Measurements from ENCODE around the gene HDDC3.

Gene HDDC3

GRCh38 chr15:90962021-90962420 is 29.7 kb upstream of the HDDC3 start:
- Histone ChIP-seq H3K27ac (ENCODE audit: low read depth, low read length) (no peak overlapping the region), H3K36me3 (ENCODE audit: control insufficient read depth in 5 of 5, insufficient read depth in 5 of 5, low read length in 5 of 5) (peaks cover 0 to 57% (median 32%) of the 10 kb centered on the region in 5 donors), H3K9ac (ENCODE audit: low read length in 5 of 5) (no peak overlapping the region), H3K4me1 (ENCODE audit: control insufficient read depth in 5 of 5, insufficient read depth in 5 of 5, low read length in 5 of 5) (peaks cover 0 to 30% (median 23%) of the 10 kb centered on the region in 5 donors), H3K4me3 (ENCODE audit: low read depth in 1 of 5, low read length in 5 of 5) (no peak overlapping the region), H3K9me3 (ENCODE audit: control insufficient read depth in 5 of 5, low read length in 5 of 5) (no peaks in the 10 kb centered on the region), H3K27me3 (ENCODE audit: control insufficient read depth in 5 of 5, insufficient read depth in 4 of 5, low read length in 5 of 5) (no peaks in the 10 kb centered on the region)

GRCh38 chr15:90960298-90961091 is 28.1 kb upstream of the HDDC3 start:
- Histone ChIP-seq H3K27me3 (ENCODE audit: control insufficient read depth in 5 of 5, insufficient read depth in 4 of 5, low read length in 5 of 5) (no peaks in the 10 kb centered on the region), H3K36me3 (ENCODE audit: control insufficient read depth in 5 of 5, insufficient read depth in 5 of 5, low read length in 5 of 5) (peaks cover 0 to 46% (median 25%) of the 10 kb centered on the region in 5 donors), H3K4me3 (ENCODE audit: low read depth in 1 of 5, low read length in 5 of 5) (no peak overlapping the region), H3K4me1 (ENCODE audit: control insufficient read depth in 5 of 5, insufficient read depth in 5 of 5, low read length in 5 of 5) (peaks cover 0 to 39% (median 35%) of the 10 kb centered on the region in 5 donors), H3K27ac (ENCODE audit: low read depth, low read length) (no peak overlapping the region), H3K9ac (ENCODE audit: low read length in 5 of 5) (no peak overlapping the region), H3K9me3 (ENCODE audit: control insufficient read depth in 5 of 5, low read length in 5 of 5) (no peaks in the 10 kb centered on the region)

GRCh38 chr15:90959894-90960293 is 27.5 kb upstream of the HDDC3 start:
- peaks cover 0 to 45% (median 39%) of the 10 kb centered on the region in 5 donors for H3K4me1 ChIP-seq (ENCODE audit: control insufficient read depth in 5 of 5, insufficient read depth in 5 of 5, low read length in 5 of 5)
- H3K4me3 ChIP-seq (ENCODE audit: low read depth in 1 of 5, low read length in 5 of 5), result no peak overlapping the region
- peaks cover 0 to 42% (median 25%) of the 10 kb centered on the region in 5 donors for H3K36me3 ChIP-seq (ENCODE audit: control insufficient read depth in 5 of 5, insufficient read depth in 5 of 5, low read length in 5 of 5)
- H3K9ac ChIP-seq (ENCODE audit: low read length in 5 of 5), result no peak overlapping the region
- no peaks in the 10 kb centered on the region for H3K27me3 ChIP-seq (ENCODE audit: control insufficient read depth in 5 of 5, insufficient read depth in 4 of 5, low read length in 5 of 5)
- H3K9me3 ChIP-seq (ENCODE audit: control insufficient read depth in 5 of 5, low read length in 5 of 5), result no peaks in the 10 kb centered on the region
- no peak overlapping the region for H3K27ac ChIP-seq (ENCODE audit: low read depth, low read length)

- Histone ChIP-seq H3K9me3 (ENCODE audit: control insufficient read depth in 5 of 5, low read length in 5 of 5) (no peaks in the 10 kb centered on the region), H3K36me3 (ENCODE audit: control insufficient read depth in 5 of 5, insufficient read depth in 5 of 5, low read length in 5 of 5) (peaks cover 0 to 41% (median 25%) of the 10 kb centered on the region in 5 donors), H3K27ac (ENCODE audit: low read depth, low read length) (no peak overlapping the region), H3K4me3 (ENCODE audit: low read depth in 1 of 5, low read length in 5 of 5) (no peak overlapping the region), H3K27me3 (ENCODE audit: control insufficient read depth in 5 of 5, insufficient read depth in 4 of 5, low read length in 5 of 5) (no peaks in the 10 kb centered on the region), H3K4me1 (ENCODE audit: control insufficient read depth in 5 of 5, insufficient read depth in 5 of 5, low read length in 5 of 5) (peaks cover 0 to 47% (median 42%) of the 10 kb centered on the region in 5 donors), H3K9ac (ENCODE audit: low read length in 5 of 5) (no peak overlapping the region)
Measured at GRCh38 chr15:90959028-90959595, 26.8 kb upstream of the HDDC3 start.

GRCh38 chr15:90957791-90958190 is 25.4 kb upstream of the HDDC3 start:
- Histone ChIP-seq H3K36me3 (ENCODE audit: control insufficient read depth in 5 of 5, insufficient read depth in 5 of 5, low read length in 5 of 5) (peaks cover 0 to 40% (median 33%) of the 10 kb centered on the region in 5 donors), H3K27ac (ENCODE audit: low read depth, low read length) (no peak overlapping the region), H3K4me3 (ENCODE audit: low read depth in 1 of 5, low read length in 5 of 5) (peak overlapping the region in 3 of 5 donors; percentile 69 to 79 (median 74)), H3K9ac (ENCODE audit: low read length in 5 of 5) (peak overlapping the region in 4 of 5 donors; percentile 67 to 84 (median 71)), H3K4me1 (ENCODE audit: control insufficient read depth in 5 of 5, insufficient read depth in 5 of 5, low read length in 5 of 5) (peaks cover 0 to 47% (median 42%) of the 10 kb centered on the region in 5 donors), H3K9me3 (ENCODE audit: control insufficient read depth in 5 of 5, low read length in 5 of 5) (no peaks in the 10 kb centered on the region), H3K27me3 (ENCODE audit: control insufficient read depth in 5 of 5, insufficient read depth in 4 of 5, low read length in 5 of 5) (no peaks in the 10 kb centered on the region)

- H3K27ac ChIP-seq (ENCODE audit: low read depth, low read length), result no peak overlapping the region
- H3K4me1 ChIP-seq (ENCODE audit: control insufficient read depth in 5 of 5, insufficient read depth in 5 of 5, low read length in 5 of 5), result peaks cover 0 to 47% (median 42%) of the 10 kb centered on the region in 5 donors
- H3K9me3 ChIP-seq (ENCODE audit: control insufficient read depth in 5 of 5, low read length in 5 of 5), result no peaks in the 10 kb centered on the region
- peak overlapping the region in 4 of 5 donors; percentile 67 to 84 (median 71) for H3K9ac ChIP-seq (ENCODE audit: low read length in 5 of 5)
- peak overlapping the region in 4 of 5 donors; percentile 69 to 79 (median 72) for H3K4me3 ChIP-seq (ENCODE audit: low read depth in 1 of 5, low read length in 5 of 5)
- no peaks in the 10 kb centered on the region for H3K27me3 ChIP-seq (ENCODE audit: control insufficient read depth in 5 of 5, insufficient read depth in 4 of 5, low read length in 5 of 5)
- H3K36me3 ChIP-seq (ENCODE audit: control insufficient read depth in 5 of 5, insufficient read depth in 5 of 5, low read length in 5 of 5), result peaks cover 0 to 42% (median 36%) of the 10 kb centered on the region in 5 donors
Measured at GRCh38 chr15:90957031-90957790, 24.9 kb upstream of the HDDC3 start.

GRCh38 chr15:90956274-90957030 is 24.1 kb upstream of the HDDC3 start:
- peaks cover 0 to 42% (median 36%) of the 10 kb centered on the region in 5 donors for H3K36me3 ChIP-seq (ENCODE audit: control insufficient read depth in 5 of 5, insufficient read depth in 5 of 5, low read length in 5 of 5)
- peak overlapping the region in 4 of 5 donors; percentile 69 to 79 (median 72) for H3K4me3 ChIP-seq (ENCODE audit: low read depth in 1 of 5, low read length in 5 of 5)
- H3K4me1 ChIP-seq (ENCODE audit: control insufficient read depth in 5 of 5, insufficient read depth in 5 of 5, low read length in 5 of 5), result peaks cover 0 to 47% (median 42%) of the 10 kb centered on the region in 5 donors
- no peaks in the 10 kb centered on the region for H3K27me3 ChIP-seq (ENCODE audit: control insufficient read depth in 5 of 5, insufficient read depth in 4 of 5, low read length in 5 of 5)
- no peaks in the 10 kb centered on the region for H3K9me3 ChIP-seq (ENCODE audit: control insufficient read depth in 5 of 5, low read length in 5 of 5)
- peak overlapping the region in 4 of 5 donors; percentile 37 to 84 (median 70) for H3K9ac ChIP-seq (ENCODE audit: low read length in 5 of 5)
- no peak overlapping the region for H3K27ac ChIP-seq (ENCODE audit: low read depth, low read length)

GRCh38 chr15:90955624-90956273 is 23.4 kb upstream of the HDDC3 start:
- peak overlapping the region in 2 of 5 donors; percentile 88 to 93 for H3K9ac ChIP-seq (ENCODE audit: low read length in 5 of 5)
- H3K36me3 ChIP-seq (ENCODE audit: control insufficient read depth in 5 of 5, insufficient read depth in 5 of 5, low read length in 5 of 5), result peaks cover 0 to 42% (median 36%) of the 10 kb centered on the region in 5 donors
- no peak overlapping the region for H3K27ac ChIP-seq (ENCODE audit: low read depth, low read length)
- peak overlapping the region in 1 of 5 donors; percentile 85 for H3K4me3 ChIP-seq (ENCODE audit: low read depth in 1 of 5, low read length in 5 of 5)
- H3K4me1 ChIP-seq (ENCODE audit: control insufficient read depth in 5 of 5, insufficient read depth in 5 of 5, low read length in 5 of 5), result peaks cover 0 to 43% (median 38%) of the 10 kb centered on the region in 5 donors
- H3K9me3 ChIP-seq (ENCODE audit: control insufficient read depth in 5 of 5, low read length in 5 of 5), result no peaks in the 10 kb centered on the region
- H3K27me3 ChIP-seq (ENCODE audit: control insufficient read depth in 5 of 5, insufficient read depth in 4 of 5, low read length in 5 of 5), result no peaks in the 10 kb centered on the region

All from subcutaneous abdominal adipose tissue (tissue), 5 donors.